CD8-positive, alpha-beta memory T cell (primary cell): ENCODE data around the gene TMPRSS9. TPM values are rescaled to one million over a fixed set of nuclear protein-coding genes. Genes with fewer than 3 reads are reported as not detected.
"Not testable (repeated sequence)": the region's sequence is repeated elsewhere in the genome, so short reads cannot be mapped to it uniquely, and the experiment has no call there.

ENCODE experiments used
- CTCF ChIA-PET: fragments of 350-600 bp; sonication (Branson Sonifier 250); formaldehyde crosslinking; loops from one replicate; lab custom pipeline; 2021; ENCODE audit warnings: antibody characterized with exemption; lab: Charles Lee
- POLR2A ChIA-PET: fragments of 350-600 bp; sonication (Branson Sonifier 250); formaldehyde crosslinking; loops from one replicate; lab custom pipeline; 2021; ENCODE audit warnings: antibody characterized with exemption; lab: Charles Lee
- DNase-seq, 5 donors: peaks; one replicate each; pipeline versions ENCODE4 v3.0.0 to v3.0.0-alpha.2; 2020 to 2022; ENCODE audit warnings: mixed read lengths in 1 of 5
- H3K27ac ChIP-seq: one replicate; pipeline ENCODE4 v1.7.0; 2013; ENCODE audit warnings: low read depth, mild to moderate bottlenecking, low read length, moderate library complexity
- H3K27me3 ChIP-seq: 2 replicates; pipeline ENCODE4 v1.7.0; 2013; ENCODE audit warnings: low read length, mild to moderate bottlenecking; ENCODE audit not compliant: insufficient read depth, poor library complexity, severe bottlenecking
- H3K36me3 ChIP-seq: 2 replicates; pipeline ENCODE4 v1.7.0; 2013; ENCODE audit warnings: mild to moderate bottlenecking, low read length, moderate library complexity; ENCODE audit not compliant: insufficient read depth
- H3K4me1 ChIP-seq: 2 replicates; pipeline ENCODE4 v1.7.0; 2013; ENCODE audit warnings: mild to moderate bottlenecking, low read length, moderate library complexity; ENCODE audit not compliant: insufficient read depth
- H3K4me3 ChIP-seq: 2 replicates; pipeline ENCODE4 v1.7.0; 2013; ENCODE audit warnings: mild to moderate bottlenecking, low read length
- H3K9me3 ChIP-seq: 2 replicates; pipeline ENCODE4 v1.7.0; 2013; ENCODE audit warnings: mild to moderate bottlenecking, low read length
- H3K27ac Mint-ChIP-seq, 8 donors: one replicate each; pipeline ENCODE4 v1.8.0; 2020 to 2021; ENCODE audit warnings: mixed read lengths in 8 of 8, mild to moderate bottlenecking in 6 of 8, inconsistent platforms in 3 of 8, moderate library complexity in 3 of 8
- H3K27me3 Mint-ChIP-seq, 2 donors: one replicate each; pipeline ENCODE4 v1.8.0; 2020 to 2021; ENCODE audit warnings: mixed read lengths in 2 of 2, mild to moderate bottlenecking in 1 of 2, moderate library complexity in 1 of 2
- H3K36me3 Mint-ChIP-seq, 3 donors: one replicate each; pipeline ENCODE4 v1.8.0; 2020 to 2021; ENCODE audit warnings: mixed read lengths in 3 of 3, inconsistent platforms in 1 of 3, mild to moderate bottlenecking in 1 of 3
- H3K4me1 Mint-ChIP-seq, 3 donors: one replicate each; pipeline ENCODE4 v1.8.0; 2020 to 2021; ENCODE audit warnings: mixed read lengths in 3 of 3, inconsistent platforms in 1 of 3, mild to moderate bottlenecking in 1 of 3
- H3K4me3 Mint-ChIP-seq, 7 donors: one replicate each; pipeline ENCODE4 v1.8.0; 2020 to 2021; ENCODE audit warnings: mixed read lengths in 7 of 7, mild to moderate bottlenecking in 6 of 7, moderate library complexity in 4 of 7, inconsistent platforms in 2 of 7
- H3K9me3 Mint-ChIP-seq, 5 donors: one replicate each; pipeline ENCODE4 v1.8.0; 2020 to 2022; ENCODE audit warnings: mixed read lengths in 5 of 5, mild to moderate bottlenecking in 3 of 5, moderate library complexity in 2 of 5, inconsistent platforms in 1 of 5
- polyA plus RNA-seq: library from polyadenylated mRNA; unstranded; fragments of 300-500 nt; fragmentation: Illumina TruSeq; gene quantifications from one replicate; pipeline ENCODE4 v1.2.3, GENCODE V29; 2021
- total RNA-seq, 2 experiments: library from RNA; stranded (reverse); gene quantifications; one replicate each; pipeline ENCODE4 v1.2.3, GENCODE V29; 2021

Gene TMPRSS9
- total and polyA plus RNA-seq, 3 experiments from 2014 or later = not detected

- Mint-ChIP-seq H3K4me3 (no peak overlapping the region), H3K27me3 (peaks cover 6 to 18% of the 10 kb centered on the region in 2 donors), H3K36me3 (peaks cover 0 to 1% (median 0%) of the 10 kb centered on the region in 3 donors), H3K4me1 (peaks cover 2 to 4% (median 3%) of the 10 kb centered on the region in 3 donors), H3K9me3 (no peaks in the 10 kb centered on the region), H3K27ac (no peak overlapping the region)
- Histone ChIP-seq H3K27ac (no peak overlapping the region), H3K36me3 (no peaks in the 10 kb centered on the region), H3K9me3 (no peaks in the 10 kb centered on the region), H3K27me3 (no peaks in the 10 kb centered on the region), H3K4me3 (no peak overlapping the region), H3K4me1 (no peaks in the 10 kb centered on the region)
- ChIA-PET POLR2A (no interaction called here), CTCF (interaction anchor here (1.1 kb wide), 1 partner anchor 193 kb away, joined by 3 read pairs; no protein-coding TSS in a partner anchor)
- no peak for DNase-seq
Measured at GRCh38 chr19:2387367-2388288, 27.6 kb downstream of the TMPRSS9 start.

DNA sequence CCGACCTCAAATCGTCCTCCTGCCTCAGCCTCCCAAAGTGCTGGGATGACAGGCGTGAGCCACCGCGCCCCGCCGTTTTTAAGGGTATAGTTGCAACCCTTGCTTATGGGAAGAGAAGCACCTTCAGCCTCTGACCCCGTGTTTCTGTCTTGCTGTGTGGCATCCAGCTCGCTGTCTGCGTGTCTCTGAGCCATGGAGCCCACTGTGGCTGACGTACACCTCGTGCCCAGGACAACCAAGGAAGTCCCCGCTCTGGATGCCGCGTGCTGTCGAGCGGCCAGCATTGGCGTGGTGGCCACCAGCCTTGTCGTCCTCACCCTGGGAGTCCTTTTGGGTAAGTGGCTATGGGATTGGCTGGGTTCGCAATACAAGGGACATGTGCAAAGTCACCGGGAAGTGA lies 29.5 kb downstream of the TMPRSS9 start:
- Mint-ChIP-seq H3K27me3 (peaks cover 8 to 16% of the 10 kb centered on the region in 2 donors), H3K9me3 (no peaks in the 10 kb centered on the region), H3K27ac (peak overlapping the region in 1 of 8 donors; percentile 59), H3K4me3 (no peak overlapping the region), H3K4me1 (peaks cover 4 to 12% (median 4%) of the 10 kb centered on the region in 3 donors), H3K36me3 (no peaks in the 10 kb centered on the region)
- Histone ChIP-seq H3K27ac (no peak overlapping the region), H3K4me3 (no peak overlapping the region), H3K27me3 (no peaks in the 10 kb centered on the region), H3K4me1 (no peaks in the 10 kb centered on the region), H3K9me3 (no peaks in the 10 kb centered on the region), H3K36me3 (no peaks in the 10 kb centered on the region)
- no peak for DNase-seq
- ChIA-PET CTCF (interaction anchor here (1.1 to 1.2 kb wide), 2 partner anchors 9 to 116 kb away, joined by 3 read pairs; no protein-coding TSS in a partner anchor), POLR2A (interaction anchor here (0.6 kb wide), 1 partner anchor 102 kb away, joined by 3 read pairs; no protein-coding TSS in a partner anchor)

- no peaks in the 10 kb centered on the region for H3K9me3 Mint-ChIP-seq
- H3K27me3 Mint-ChIP-seq = peaks cover 10 to 12% of the 10 kb centered on the region in 2 donors
- no peaks in the 10 kb centered on the region for H3K36me3 Mint-ChIP-seq
- no peak overlapping the region for H3K4me3 Mint-ChIP-seq
- H3K9me3 ChIP-seq = no peaks in the 10 kb centered on the region
- H3K36me3 ChIP-seq = no peaks in the 10 kb centered on the region
- H3K27ac ChIP-seq = no peak overlapping the region
- ChIA-PET CTCF (interaction anchor here (0.7 to 5.3 kb wide), 8 partner anchors 12 to 235 kb away, joined by 3 to 35 read pairs (median 3); no protein-coding TSS in a partner anchor), POLR2A (no interaction called here)
- no peaks in the 10 kb centered on the region for H3K27me3 ChIP-seq
- no peaks in the 10 kb centered on the region for H3K4me1 ChIP-seq
- H3K27ac Mint-ChIP-seq = no peak overlapping the region
- no peak overlapping the region for H3K4me3 ChIP-seq
- peaks cover 4 to 15% (median 4%) of the 10 kb centered on the region in 3 donors for H3K4me1 Mint-ChIP-seq
- DNase-seq = peak in 4 of 5 donors; percentile 6 to 58 (median 54)
Measured at GRCh38 chr19:2391118-2391725, 31.2 kb downstream of the TMPRSS9 start.

GRCh38 chr19:2392366-2392765 lies 32.3 kb downstream of the TMPRSS9 start:
- no peak for DNase-seq
- Histone ChIP-seq H3K27me3 (no peaks in the 10 kb centered on the region), H3K9me3 (no peaks in the 10 kb centered on the region), H3K4me1 (no peaks in the 10 kb centered on the region), H3K36me3 (no peaks in the 10 kb centered on the region), H3K4me3 (no peak overlapping the region), H3K27ac (no peak overlapping the region)
- ChIA-PET POLR2A (interaction anchor here (0.6 kb wide), 1 partner anchor 21 kb away, joined by 3 read pairs; no protein-coding TSS in a partner anchor), CTCF (interaction anchor here (0.8 to 5.3 kb wide), 6 partner anchors 11 to 236 kb away, joined by 3 to 35 read pairs (median 4); no protein-coding TSS in a partner anchor)
- peak overlapping the region in 1 of 8 donors; percentile 39 for H3K27ac Mint-ChIP-seq
- peaks cover 10 to 12% of the 10 kb centered on the region in 2 donors for H3K27me3 Mint-ChIP-seq
- no peaks in the 10 kb centered on the region for H3K36me3 Mint-ChIP-seq
- peaks cover 4 to 15% (median 4%) of the 10 kb centered on the region in 3 donors for H3K4me1 Mint-ChIP-seq
- no peak overlapping the region for H3K4me3 Mint-ChIP-seq
- H3K9me3 Mint-ChIP-seq = no peaks in the 10 kb centered on the region

GRCh38 chr19:2392899-2393298 lies 32.8 kb downstream of the TMPRSS9 start:
- H3K27me3 Mint-ChIP-seq = peaks cover 7 to 12% of the 10 kb centered on the region in 2 donors
- not testable (repeated sequence) for H3K9me3 ChIP-seq, H3K36me3 Mint-ChIP-seq, H3K27me3 ChIP-seq, H3K36me3 ChIP-seq, H3K9me3 Mint-ChIP-seq, H3K4me3 Mint-ChIP-seq, H3K27ac ChIP-seq, H3K4me3 ChIP-seq, DNase-seq, H3K4me1 ChIP-seq
- POLR2A ChIA-PET = interaction anchor here (0.6 to 1.2 kb wide), 2 partner anchors 21 to 117 kb away, joined by 3 to 4 read pairs; no protein-coding TSS in a partner anchor
- peaks cover 4 to 15% (median 4%) of the 10 kb centered on the region in 3 donors for H3K4me1 Mint-ChIP-seq
- CTCF ChIA-PET = interaction anchor here (1.2 to 5.3 kb wide), 3 partner anchors 119 to 237 kb away, joined by 3 to 35 read pairs (median 9); no protein-coding TSS in a partner anchor
- peak overlapping the region in 2 of 8 donors; percentile 39 to 61 for H3K27ac Mint-ChIP-seq

GRCh38 chr19:2394054-2394441 lies 34.0 kb downstream of the TMPRSS9 start:
- H3K36me3 Mint-ChIP-seq = no peaks in the 10 kb centered on the region
- ChIA-PET CTCF (interaction anchor here (0.8 to 5.3 kb wide), 4 partner anchors 120 to 217 kb away, joined by 3 to 35 read pairs (median 3); partner anchors contain the start of gene PLEKHJ1), POLR2A (interaction anchor here (0.5 to 1.2 kb wide), 2 partner anchors 62 to 118 kb away, joined by 3 to 4 read pairs; no protein-coding TSS in a partner anchor)
- no peak overlapping the region for H3K4me3 ChIP-seq
- no peaks in the 10 kb centered on the region for H3K4me1 ChIP-seq
- no peaks in the 10 kb centered on the region for H3K9me3 ChIP-seq
- H3K27me3 Mint-ChIP-seq = peaks cover 6 to 12% of the 10 kb centered on the region in 2 donors
- DNase-seq = no peak
- H3K36me3 ChIP-seq = no peaks in the 10 kb centered on the region
- peaks cover 4 to 15% (median 4%) of the 10 kb centered on the region in 3 donors for H3K4me1 Mint-ChIP-seq
- peak overlapping the region in 4 of 7 donors; percentile 34 to 86 (median 78) for H3K4me3 Mint-ChIP-seq
- H3K27me3 ChIP-seq = no peaks in the 10 kb centered on the region
- peak overlapping the region in 3 of 8 donors; percentile 38 to 81 (median 64) for H3K27ac Mint-ChIP-seq
- no peaks in the 10 kb centered on the region for H3K9me3 Mint-ChIP-seq
- no peak overlapping the region for H3K27ac ChIP-seq

GRCh38 chr19:2394442-2395292 lies 34.6 kb downstream of the TMPRSS9 start:
- peak overlapping the region in 2 of 8 donors; percentile 70 to 81 for H3K27ac Mint-ChIP-seq
- peaks cover 6 to 11% of the 10 kb centered on the region in 2 donors for H3K27me3 Mint-ChIP-seq
- H3K4me3 Mint-ChIP-seq = peak overlapping the region in 6 of 7 donors; percentile 23 to 86 (median 78)
- Histone ChIP-seq H3K27ac (no peak overlapping the region), H3K4me3 (no peak overlapping the region), H3K27me3 (no peaks in the 10 kb centered on the region), H3K36me3 (no peaks in the 10 kb centered on the region), H3K4me1 (no peaks in the 10 kb centered on the region), H3K9me3 (no peaks in the 10 kb centered on the region)
- H3K36me3 Mint-ChIP-seq = no peaks in the 10 kb centered on the region
- ChIA-PET CTCF (interaction anchor here (0.8 to 5.3 kb wide), 3 partner anchors 121 to 159 kb away, joined by 3 to 35 read pairs (median 3); partner anchors contain the start of gene PLEKHJ1), POLR2A (interaction anchor here (0.5 kb wide), 1 partner anchor 62 kb away, joined by 3 read pairs; no protein-coding TSS in a partner anchor)
- H3K9me3 Mint-ChIP-seq = no peaks in the 10 kb centered on the region
- peaks cover 4 to 15% (median 4%) of the 10 kb centered on the region in 3 donors for H3K4me1 Mint-ChIP-seq
- peak in 1 of 5 donors; percentile 36 for DNase-seq
